Adipose tissue (tissue), 3 donors: ENCODE measurements around the gene TNIK. TPM values are rescaled to one million over a fixed set of nuclear protein-coding genes. Genes with fewer than 3 reads are reported as not detected.
"Not testable (repeated sequence)": the region's sequence is repeated elsewhere in the genome, so short reads cannot be mapped to it uniquely, and the experiment has no call there.

Source experiments
- H3K27ac ChIP-seq: one replicate; pipeline ENCODE4 v1.5.1; 2013; ENCODE audit warnings: low read depth, low read length
- WGBS, 3 donors: extraction: QIAGEN DNeasy Blood & Tissue Kit; methylation state at CpG; one replicate each; pipeline ENCODE4 v1.1.7; 2013; 5-methylcytosine and 5-hydroxymethylcytosine counted together
- polyA plus RNA-seq, 3 donors: library from polyadenylated mRNA; stranded (reverse); fragments of 200-250 nt; gene quantifications; one replicate each; pipeline ENCODE4 v1.2.3, GENCODE V29; 2013
- donor health status: healthy with polysubstance abuse.
- donor health status: Bipolar disorder and iron deficiency.
- donor health status: healthy.

TNIK gene
- polyA plus RNA-seq, 3 donors, result 0.91 to 6.6 (median 1.5) TPM

- no peak overlapping the region for H3K27ac ChIP-seq
- WGBS, 3 donors, result 97 to 100% (median 100%) methylated on average over 1 of the region's 1 CpG
Measured at GRCh38 chr3:171431550-171431949, 28.7 kb downstream of the TNIK start.

- H3K27ac ChIP-seq, result no peak overlapping the region
Measured at GRCh38 chr3:171430530-171430929, 29.7 kb downstream of the TNIK start.

GRCh38 chr3:171429635-171430034 lies 30.6 kb downstream of the TNIK start:
- 92 to 96% (median 94%) methylated on average over 2 of the region's 2 CpGs for WGBS, 3 donors
- no peak overlapping the region for H3K27ac ChIP-seq

DNA sequence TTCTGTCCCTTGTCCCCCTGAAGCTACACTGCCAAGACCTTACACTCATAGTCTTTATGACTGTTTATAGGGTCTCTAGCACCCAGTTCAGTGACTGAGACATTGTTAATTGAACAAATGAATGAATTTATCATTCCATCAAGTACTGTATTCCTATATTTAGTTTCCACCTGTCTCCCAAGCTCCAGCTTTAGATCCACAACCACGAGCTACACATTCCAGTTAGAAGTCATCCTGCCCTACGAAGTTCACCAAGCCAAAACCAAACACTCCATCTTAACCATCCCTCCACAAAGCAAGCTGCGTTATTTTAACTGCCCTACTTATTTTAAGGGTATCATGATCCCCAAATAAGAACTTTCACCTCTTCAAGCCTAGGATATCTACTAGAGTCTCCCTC lies 31.3 kb downstream of the TNIK start:
- WGBS, 3 donors, result 93 to 95% (median 94%) methylated on average over 3 of the region's 3 CpGs
- no peak overlapping the region for H3K27ac ChIP-seq

GRCh38 chr3:171428321-171428787 lies 31.9 kb downstream of the TNIK start:
- H3K27ac ChIP-seq, result no peak overlapping the region
- 37 to 81% (median 49%) methylated on average over 4 of the region's 4 CpGs for WGBS, 3 donors

DNA sequence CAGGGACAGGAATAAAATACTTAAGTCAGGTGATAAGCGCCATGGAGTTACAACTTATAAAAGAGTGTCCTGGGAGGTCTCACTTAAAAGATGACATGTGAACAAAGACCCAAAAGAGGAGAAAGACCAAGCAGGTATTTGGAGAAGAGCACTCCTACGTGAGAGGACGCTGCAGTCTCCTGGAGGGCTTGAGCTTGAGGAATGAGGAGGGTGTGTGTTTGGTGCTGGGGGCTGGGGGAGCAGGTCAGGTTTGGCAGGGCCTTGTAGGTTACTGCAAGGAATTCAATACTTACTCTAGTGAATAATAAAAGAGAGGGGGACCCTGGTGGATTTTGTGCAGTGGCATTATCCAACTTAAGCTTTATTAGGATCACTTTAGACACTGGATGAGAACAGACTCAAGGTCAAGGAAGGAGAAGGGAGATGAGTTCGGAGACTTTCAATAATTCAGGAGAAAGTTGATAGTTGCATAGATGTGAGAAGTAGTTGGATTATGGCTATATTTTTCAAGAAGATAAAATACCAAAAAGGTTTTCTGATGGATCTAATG lies 32.4 kb downstream of the TNIK start:
- no peak overlapping the region for H3K27ac ChIP-seq
- WGBS, 3 donors, result 87 to 95% (median 95%) methylated on average over 4 of the region's 4 CpGs

DNA sequence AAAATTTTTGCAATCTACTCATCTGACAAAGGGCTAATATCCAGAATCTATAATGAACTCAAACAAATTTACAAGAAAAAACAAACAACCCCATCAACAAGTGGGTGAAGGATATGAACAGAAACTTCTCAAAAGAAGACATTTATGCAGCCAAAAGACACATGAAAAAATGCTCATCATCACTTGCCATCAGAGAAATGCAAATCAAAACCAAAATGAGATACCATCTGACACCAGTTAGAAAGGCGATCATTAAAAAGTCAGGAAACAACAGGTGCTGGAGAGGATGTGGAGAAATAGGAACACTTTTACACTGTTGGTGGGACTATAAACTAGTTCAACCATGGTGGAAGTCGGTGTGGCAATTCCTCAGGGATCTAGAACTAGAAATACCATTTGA lies 36.1 kb downstream of the TNIK start:
- 81 to 93% (median 91%) methylated on average over 2 of the region's 2 CpGs for WGBS, 3 donors

DNA sequence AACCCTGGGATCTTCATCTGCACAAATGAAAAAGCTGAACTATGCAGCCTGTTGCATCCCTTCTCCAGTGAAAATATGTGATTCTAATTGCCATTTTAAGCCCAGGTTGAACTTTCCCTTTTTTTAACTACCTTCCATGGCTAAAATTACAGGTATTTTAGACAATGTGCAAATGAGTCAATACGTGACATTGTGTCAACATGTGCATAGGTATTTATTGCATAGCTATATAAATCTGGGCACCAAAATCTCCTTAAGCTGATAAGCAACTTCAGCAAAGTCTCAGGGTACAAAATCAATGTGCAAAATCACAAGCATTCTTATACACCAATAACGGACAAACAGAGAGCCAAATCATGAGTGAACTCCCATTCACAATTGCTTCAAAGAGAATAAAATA lies 37.4 kb downstream of the TNIK start:
- not testable (repeated sequence) for H3K27ac ChIP-seq
- 47 to 70% (median 50%) methylated on average over 2 of the region's 2 CpGs for WGBS, 3 donors

More for the DNA sequence above, 36.1 kb downstream of the TNIK start:
- H3K27ac ChIP-seq, result not testable (repeated sequence)

- 73 to 77% (median 75%) methylated on average over 5 of the region's 5 CpGs for WGBS, 3 donors
Measured at GRCh38 chr3:171420667-171421066, 39.5 kb downstream of the TNIK start.

DNA sequence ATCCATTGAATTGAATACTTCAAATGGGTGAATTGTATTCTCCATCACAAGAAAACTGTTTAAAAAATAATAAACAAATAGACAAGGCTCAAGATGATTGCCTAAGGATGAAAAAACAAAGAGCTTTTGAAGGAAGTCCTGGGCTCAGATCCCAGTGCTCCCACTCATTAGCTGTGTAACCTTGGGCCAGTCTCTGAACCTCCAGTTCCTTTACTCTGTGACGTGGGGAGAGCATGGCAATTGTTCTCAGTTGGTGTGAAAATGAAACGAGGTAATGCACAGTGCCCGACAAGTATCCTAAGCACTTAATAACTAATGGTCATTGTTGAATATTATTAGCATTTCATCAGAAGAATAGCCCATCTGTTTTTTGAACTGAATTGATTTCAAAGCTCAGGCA lies 40.7 kb downstream of the TNIK start:
- WGBS, 3 donors, result 79 to 88% (median 84%) methylated on average over 3 of the region's 3 CpGs
- no peak overlapping the region for H3K27ac ChIP-seq

More at GRCh38 chr3:171420667-171421066, 39.5 kb downstream of the TNIK start:
- no peak overlapping the region for H3K27ac ChIP-seq

DNA sequence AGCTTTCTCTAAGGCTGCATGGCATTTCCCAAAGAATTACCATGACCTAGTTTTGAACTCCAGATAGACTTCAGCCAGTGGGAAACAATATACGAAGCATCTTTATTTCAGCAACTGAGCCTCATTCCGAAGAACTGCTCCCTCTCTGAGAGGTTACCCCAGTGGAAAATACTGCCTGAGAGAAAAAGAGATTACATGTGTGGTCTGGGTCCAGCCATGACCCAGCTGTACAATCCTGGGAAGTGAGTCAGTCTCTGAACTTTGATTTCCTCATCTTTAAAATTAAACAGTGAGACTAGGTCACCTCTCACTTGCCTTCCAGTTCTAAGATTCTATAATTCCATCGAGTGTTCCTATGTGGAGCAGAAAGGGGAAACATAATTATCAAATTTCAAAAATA lies 42.4 kb downstream of the TNIK start:
- 78 to 95% (median 86%) methylated on average over 3 of the region's 3 CpGs for WGBS, 3 donors
- no peak overlapping the region for H3K27ac ChIP-seq

GRCh38 chr3:171417137-171417536 lies 43.1 kb downstream of the TNIK start:
- H3K27ac ChIP-seq, result no peak overlapping the region
- WGBS, 3 donors, result 87 to 98% (median 89%) methylated on average over 1 of the region's 1 CpG

- no peak overlapping the region for H3K27ac ChIP-seq
- WGBS, 3 donors, result 75 to 88% (median 83%) methylated on average over 2 of the region's 2 CpGs
Measured at GRCh38 chr3:171416666-171417065, 43.5 kb downstream of the TNIK start.

- 82 to 93% (median 83%) methylated on average over 5 of the region's 5 CpGs for WGBS, 3 donors
- H3K27ac ChIP-seq, result no peak overlapping the region
Measured at GRCh38 chr3:171416061-171416460, 44.1 kb downstream of the TNIK start.

GRCh38 chr3:171415070-171415469 lies 45.1 kb downstream of the TNIK start:
- H3K27ac ChIP-seq, result no peak overlapping the region
- 88 to 97% (median 97%) methylated on average over 2 of the region's 2 CpGs for WGBS, 3 donors

DNA sequence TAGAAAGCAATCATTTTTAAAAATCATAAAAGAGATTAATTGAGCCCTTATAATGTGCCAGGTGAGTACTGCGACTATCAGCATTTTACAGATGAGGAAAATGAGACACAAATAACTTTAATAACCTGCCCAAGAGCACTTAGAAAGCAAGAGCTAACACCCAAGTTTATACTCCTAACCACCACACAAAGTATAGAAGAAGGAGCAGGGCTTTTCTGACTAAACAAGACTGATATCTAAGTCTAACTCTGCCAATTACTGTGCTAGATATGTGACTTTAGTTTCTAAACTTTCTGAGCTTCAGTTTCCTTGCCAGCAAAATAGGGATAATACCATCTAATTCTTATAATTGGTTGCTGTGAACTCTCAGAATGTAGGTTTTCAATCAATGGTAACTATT lies 47.7 kb downstream of the TNIK start:
- 73 to 91% (median 89%) methylated on average over 1 of the region's 1 CpG for WGBS, 3 donors
- H3K27ac ChIP-seq, result no peak overlapping the region

DNA sequence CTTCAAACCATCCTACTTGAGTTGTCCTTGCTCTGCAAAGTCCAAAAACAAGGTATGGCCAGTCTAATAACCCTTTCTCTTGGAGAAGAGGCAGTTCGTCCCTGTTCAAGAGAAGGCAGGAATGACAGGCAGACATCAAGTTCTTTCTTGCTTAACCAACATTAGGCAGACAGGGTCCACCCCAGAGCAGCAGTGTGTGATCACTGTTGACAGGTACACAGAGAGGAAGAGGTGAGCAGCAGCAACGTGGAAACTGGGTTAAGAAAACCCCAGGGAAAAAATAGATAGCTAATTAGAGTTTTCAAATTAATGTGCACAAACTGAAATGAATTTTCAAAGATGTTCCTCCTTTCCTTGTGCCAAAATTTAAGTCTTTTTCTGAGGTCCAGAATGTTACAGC lies 48.2 kb downstream of the TNIK start:
- WGBS, 3 donors, result 62 to 71% (median 69%) methylated on average over 2 of the region's 2 CpGs
- no peak overlapping the region for H3K27ac ChIP-seq

GRCh38 chr3:171410186-171410585 lies 50.0 kb downstream of the TNIK start:
- WGBS, 3 donors, result 98 to 100% (median 98%) methylated on average over 6 of the region's 6 CpGs
- H3K27ac ChIP-seq, result no peak overlapping the region

- H3K27ac ChIP-seq, result no peak overlapping the region
- 71 to 97% (median 88%) methylated on average over 3 of the region's 3 CpGs for WGBS, 3 donors
Measured at GRCh38 chr3:171407759-171408158, 52.4 kb downstream of the TNIK start.

DNA sequence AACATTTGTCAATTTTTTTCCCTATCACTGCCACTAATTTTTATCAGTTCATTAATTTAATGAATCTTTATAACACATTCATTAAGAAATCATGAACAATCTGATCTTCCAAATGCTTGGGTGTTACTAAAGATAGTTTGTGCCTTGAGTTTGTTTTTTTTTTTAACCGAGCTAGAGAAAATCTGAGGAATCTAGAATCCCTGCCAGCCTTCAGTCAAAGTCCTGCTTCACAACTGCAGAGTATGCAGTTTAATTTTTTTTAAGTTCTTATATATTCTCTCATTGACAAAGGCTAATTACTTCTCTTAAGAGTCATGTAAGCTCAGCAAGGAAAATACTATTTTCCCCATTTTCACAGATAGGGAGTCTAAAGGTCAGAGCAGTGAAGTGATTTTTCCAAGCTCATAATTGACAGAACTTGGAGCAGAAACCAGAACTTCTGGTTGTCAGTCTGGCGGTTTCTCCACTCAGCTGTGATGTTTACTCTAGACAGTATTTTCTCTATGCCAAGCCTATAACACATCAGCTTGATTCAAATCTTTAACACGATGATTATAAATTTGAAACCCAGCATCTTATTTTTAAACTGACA lies 55.7 kb downstream of the TNIK start:
- H3K27ac ChIP-seq, result no peak overlapping the region
- WGBS, 3 donors, result 14 to 60% (median 39%) methylated on average over 3 of the region's 3 CpGs
